OCI-LY3 (cell line): ENCODE measurements around the gene MFSD11.

Experiments
- CTCF ChIP-seq: fragments of 200-600, 300-600 bp; sonication (generic); IDR thresholded peaks from 2 replicates; pipeline ENCODE4 v1.5.1; 2014; ENCODE audit warnings: antibody characterized with exemption, low read length, low read depth
- EZH2phosphoT487 ChIP-seq: fragments of 200-600 bp; shearing (Covaris generic); IDR thresholded peaks from 2 replicates; pipeline ENCODE4 v1.6.1; 2018; ENCODE audit warnings: antibody characterized with exemption, mixed run types, low read depth

- TF ChIP-seq CTCF (no peak), EZH2phosphoT487 (no peak)
Observed at GRCh38 chr17:76810956-76811355, 73.0 kb downstream of the MFSD11 start.
